GM21447 (cell line): ENCODE data around the gene RDH13.
"Not testable (repeated sequence)": the region's sequence is repeated elsewhere in the genome, so short reads cannot be mapped to it uniquely, and the experiment has no call there.

Source experiments
- ATAC-seq: cut with Tn5 transposase; IDR thresholded peaks from one replicate; pipeline ENCODE4 v1.9.1; 2021; ENCODE audit not compliant: unreplicated experiment

Gene RDH13

DNA sequence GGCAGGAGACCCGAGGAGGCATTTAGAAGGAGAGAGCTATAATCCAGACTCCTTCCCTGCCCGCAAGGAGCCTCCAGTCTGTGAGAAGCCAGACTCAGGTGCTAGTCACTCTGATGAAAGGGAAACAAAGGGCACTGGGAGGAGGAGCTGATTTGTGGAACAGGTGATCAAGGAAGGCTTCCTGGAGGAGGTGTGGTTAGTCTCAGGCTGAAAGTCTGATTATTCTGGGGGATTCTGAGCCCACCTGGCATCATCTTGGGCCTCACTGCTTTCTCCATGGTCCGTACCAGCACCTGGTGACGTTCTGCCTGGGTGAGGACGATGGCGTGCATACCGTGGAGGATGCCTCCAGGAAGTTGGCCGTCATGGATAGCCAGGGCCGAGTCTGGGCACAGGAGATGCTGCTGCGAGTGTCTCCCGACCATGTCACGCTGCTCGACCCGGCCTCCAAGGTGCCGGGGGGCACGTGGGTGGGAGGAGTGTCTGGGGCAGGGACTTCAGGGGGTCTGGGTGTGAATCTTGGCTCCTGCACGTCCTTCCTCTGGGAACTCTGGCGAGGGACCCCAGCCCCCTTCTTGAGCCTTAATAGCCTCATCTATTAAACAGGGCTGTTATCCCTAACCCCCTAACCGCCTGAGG lies 16.6 kb upstream of the RDH13 start:
- ATAC-seq = no peak

- no peak for ATAC-seq
Measured at GRCh38 chr19:55078996-55079395, 16.0 kb upstream of the RDH13 start.

DNA sequence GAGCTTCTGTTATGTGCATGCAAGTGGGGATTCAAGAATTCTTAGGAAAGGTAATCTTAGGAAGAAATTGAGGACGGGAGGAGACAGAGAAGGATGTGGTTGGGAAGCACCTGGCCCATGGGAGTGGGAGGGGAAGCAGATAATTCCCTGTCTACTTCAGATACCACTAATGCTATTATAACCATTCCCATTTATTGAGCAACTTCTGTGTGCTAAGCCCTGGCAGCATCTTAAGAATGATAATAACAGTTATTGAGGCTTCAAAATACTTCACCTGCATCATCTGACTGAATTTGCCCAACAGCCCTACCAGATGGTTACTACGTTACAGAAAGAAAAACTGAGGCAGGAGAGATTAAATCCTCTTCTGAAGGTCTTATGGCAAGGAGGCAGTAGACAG lies 14.2 kb upstream of the RDH13 start:
- ATAC-seq = no peak

DNA sequence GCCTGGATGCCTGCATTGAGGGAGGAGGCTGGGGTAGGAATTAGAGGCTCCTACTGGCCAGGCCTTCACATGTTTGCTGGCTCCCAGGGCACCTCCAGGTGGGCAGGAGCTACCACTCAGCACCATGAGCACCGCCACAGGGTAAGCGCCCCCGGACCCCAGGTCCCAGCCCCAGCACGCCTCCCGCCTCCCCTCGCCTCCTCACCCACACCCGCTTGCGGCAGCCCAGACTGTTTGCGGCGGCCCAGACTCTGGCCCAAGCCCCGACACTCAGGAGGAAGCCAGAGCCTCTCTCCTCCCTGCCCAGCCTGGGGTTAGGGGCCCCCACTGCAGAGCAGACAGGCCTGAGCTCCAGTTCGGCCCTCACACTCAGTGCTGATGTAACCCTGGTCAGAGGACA lies 13.4 kb upstream of the RDH13 start:
- ATAC-seq = no peak

DNA sequence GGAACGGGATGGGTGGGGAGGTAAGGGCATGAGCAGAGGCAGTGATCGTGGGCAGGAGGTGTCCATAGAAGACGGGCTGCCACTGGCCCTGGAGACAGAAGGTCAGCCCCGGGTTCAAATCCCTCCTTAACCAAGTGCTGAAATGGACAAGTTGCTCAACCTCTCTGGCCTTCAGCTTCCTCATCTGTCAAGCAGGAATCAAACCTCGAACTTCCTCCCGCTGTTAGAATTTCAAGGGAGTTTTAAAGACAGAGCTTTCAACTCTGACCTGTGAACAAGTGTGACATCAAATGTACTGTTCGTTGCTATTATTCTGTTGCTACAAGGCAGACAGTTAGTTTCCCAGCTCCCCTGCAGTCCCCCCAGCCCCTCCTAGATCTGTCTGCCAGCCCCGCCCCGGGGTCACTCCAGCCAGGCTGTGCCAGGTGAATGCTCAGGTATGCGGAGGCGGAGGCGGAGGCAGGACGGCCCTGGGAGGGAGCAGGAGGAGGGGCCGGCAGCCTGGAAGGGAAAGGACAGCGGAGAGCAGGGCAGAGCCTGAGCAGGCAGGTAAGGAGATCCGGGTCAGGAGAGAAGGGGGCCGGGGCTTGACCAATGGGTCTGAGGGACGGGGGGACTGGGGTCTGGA lies 12.5 kb upstream of the RDH13 start, which contains the start of gene EPS8L1:
EPS8L1 (plus strand) TSS at position 499 of the 628 bp plus-strand sequence. CDS start 576 bp downstream, outside the sequence.
- ATAC-seq = no peak

DNA sequence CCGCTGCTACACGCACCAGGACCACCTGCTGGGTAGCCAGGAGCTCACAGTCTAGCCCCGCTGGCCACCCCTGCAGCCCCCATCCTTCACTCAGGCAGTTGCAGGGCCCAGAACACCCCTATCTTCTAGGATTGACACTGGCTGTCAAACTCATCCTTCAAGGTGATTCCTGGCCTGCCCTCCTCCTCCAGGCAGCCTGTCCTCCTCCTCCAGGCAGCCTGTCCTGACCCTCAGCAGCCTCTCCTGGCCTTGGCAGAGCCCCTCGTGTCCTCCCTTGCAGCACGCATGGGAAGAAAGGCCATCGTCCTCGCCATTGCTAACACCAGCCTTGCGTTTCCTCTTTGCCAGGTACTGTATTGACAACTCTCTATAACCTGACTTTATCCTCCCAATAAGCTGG lies 9.0 kb upstream of the RDH13 start:
- no peak for ATAC-seq

DNA sequence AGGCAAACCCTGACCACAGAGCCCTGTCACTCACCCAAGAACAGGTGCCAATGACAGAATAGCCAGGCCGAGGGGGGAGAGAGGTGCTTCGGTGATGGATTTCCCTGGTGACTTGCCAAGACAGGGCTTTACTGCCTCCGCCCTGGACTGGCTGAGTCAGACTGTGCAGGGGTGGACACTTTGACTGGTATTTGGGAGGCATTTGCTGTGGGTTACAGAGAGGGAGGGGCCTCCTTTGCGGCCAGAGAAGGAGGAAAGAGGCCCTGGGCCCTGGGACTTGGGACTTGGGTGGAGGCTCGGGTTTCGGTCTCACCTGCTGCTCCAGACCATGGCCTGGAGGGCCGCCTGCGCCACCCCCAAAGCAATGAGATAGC lies 8.2 kb upstream of the RDH13 start:
- no peak for ATAC-seq

GRCh38 chr19:55070466-55071128 lies 7.6 kb upstream of the RDH13 start:
- ATAC-seq = no peak

GRCh38 chr19:55069865-55070197 lies 6.9 kb upstream of the RDH13 start:
- no peak for ATAC-seq

- ATAC-seq = no peak
Measured at GRCh38 chr19:55068950-55069864, 6.3 kb upstream of the RDH13 start.

DNA sequence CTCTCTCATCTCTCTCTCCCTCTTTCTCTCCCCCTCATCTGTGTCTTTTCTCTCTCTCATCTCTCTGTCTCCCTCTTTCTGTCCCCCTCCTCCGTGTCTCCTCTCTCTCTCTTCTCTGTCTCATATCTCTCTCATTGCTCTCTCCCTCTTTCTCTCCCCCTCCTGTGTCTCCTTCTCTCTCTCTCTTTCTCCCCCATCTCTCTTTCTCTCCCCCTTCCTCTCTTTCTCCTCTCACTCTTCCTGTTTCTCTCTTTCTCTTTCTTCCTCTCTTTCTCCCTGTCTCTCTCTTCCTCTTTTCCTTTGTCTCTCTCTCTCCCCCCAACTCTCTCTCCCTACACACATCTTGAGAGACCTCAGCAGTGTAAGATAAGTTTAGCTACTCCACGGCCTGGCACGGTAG lies 4.9 kb upstream of the RDH13 start:
- ATAC-seq = no peak

- ATAC-seq = no peak
Measured at GRCh38 chr19:55066107-55066709, 3.3 kb upstream of the RDH13 start.

GRCh38 chr19:55065516-55065915 lies 2.6 kb upstream of the RDH13 start:
- ATAC-seq = not testable (repeated sequence)

- no peak for ATAC-seq
Measured at GRCh38 chr19:55063492-55063843, 520 bp upstream of the RDH13 start.

DNA sequence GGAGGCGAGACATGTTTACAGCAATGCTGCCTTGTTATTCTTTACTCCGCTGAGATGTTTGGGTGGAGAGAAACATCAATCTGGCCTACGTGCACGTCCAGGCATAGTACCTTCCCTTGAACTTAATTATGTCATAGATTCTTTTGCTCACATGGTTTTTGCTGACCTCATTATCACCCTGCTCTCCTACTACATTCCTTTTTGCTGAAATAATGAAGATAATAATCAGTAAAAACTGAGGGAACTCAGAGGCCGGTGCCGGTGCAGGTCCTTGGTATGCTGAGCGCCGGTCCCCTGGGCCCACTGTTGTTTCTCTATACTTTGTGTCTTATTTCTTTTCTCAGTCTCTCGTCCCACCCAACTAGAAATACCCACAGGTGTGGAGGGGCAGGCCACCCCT lies 2.7 kb downstream of the RDH13 start:
- ATAC-seq = not testable (repeated sequence)

- ATAC-seq = no peak
Measured at GRCh38 chr19:55058781-55059610, 4.0 kb downstream of the RDH13 start.

- ATAC-seq = no peak
Measured at GRCh38 chr19:55056827-55057226, 6.1 kb downstream of the RDH13 start.

DNA sequence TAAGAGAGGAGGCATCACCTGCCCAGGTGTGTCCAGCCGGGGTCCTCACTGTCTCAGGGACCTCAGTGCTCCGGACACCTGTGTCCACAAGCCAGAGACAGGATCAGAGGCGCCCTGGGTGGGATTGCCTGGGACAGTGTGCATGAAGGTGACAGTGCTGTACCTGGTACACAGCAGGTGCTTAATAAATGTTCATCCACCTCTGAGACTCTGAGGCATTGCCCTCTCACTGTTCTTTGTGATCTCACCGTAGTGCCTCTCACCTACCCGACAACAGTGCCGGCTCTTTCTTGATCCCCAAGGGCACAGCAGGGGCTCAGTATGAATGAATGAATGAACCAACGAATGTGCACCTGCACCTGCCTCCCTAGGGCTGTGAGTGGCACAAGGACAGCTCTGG lies 9.2 kb downstream of the RDH13 start:
- ATAC-seq = no peak

DNA sequence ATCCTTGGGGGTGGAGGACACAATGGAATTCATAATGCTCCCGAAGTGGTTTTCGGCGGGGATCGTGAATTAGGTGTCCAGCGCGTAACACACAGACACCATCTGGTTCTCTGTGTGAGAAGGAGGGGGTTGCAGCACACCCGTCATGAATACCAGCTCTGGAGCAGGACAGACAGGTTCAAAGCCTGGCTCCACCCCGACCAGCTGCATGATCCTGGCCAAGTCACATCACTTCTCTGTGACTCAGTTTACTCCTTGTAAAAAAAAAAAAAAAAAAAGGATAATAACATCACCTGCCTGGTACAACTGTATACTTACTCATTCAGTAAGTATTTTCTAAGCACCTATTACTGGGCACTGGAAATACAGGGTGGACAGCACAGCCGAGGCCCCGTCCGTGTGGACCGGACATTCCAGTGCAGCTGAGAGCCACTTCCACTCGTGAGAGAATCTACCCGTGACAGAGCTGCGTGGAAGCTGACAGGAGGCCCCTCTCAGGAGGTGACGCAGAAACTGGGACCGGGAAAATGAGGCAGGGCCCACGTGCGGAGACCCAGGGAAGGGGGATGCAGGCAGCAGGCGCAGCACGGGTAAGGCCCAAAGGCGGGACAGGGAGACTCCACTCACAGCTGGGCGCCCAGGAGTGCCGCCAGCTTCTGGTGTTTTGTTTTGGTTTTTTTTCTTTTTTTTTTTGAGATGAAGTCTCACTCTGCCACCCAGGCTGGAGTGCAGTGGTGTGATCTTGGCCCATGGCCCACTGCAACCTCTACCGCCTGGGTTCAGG lies 12.0 kb downstream of the RDH13 start:
- ATAC-seq = no peak

DNA sequence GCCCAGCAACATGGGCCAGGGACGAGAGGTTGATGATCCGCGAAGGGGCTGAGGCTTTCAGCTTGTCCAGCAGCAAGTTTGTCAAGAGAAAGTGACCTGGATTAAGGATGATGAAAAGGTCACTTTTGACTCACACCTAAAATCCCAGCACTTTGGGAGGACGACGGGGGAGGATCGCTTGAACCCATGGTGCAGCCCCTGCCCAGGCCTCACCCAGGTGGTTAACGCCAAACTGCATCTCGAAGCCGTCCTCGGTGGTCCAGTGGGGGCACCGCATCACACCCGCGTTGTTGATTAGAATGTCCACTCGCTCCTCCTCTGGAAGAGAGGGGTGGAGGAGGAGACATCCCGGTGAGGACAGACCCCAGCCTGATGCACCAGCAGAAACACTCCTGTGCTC lies 14.5 kb downstream of the RDH13 start:
- ATAC-seq = no peak
